Measurements from ENCODE around the gene OR10W1.

The OR10W1 gene

DNA sequence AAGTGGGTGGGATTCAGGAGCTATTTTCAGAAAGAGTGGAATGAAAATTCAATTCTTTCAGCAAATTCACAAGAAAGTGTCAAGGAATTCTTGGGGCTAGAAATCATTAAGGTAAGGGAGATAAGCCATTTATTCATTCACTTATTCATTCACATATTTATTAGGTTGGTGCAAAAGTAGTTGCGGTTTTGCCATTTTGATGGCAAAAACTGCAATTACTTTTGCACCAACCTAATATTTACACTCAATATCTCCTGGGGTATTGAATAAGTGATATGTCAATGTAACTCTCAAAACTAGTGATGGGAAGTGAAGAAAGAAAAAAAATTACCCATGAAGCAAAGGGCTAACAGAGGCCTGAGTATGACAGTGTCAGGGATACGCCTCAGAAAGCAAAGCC is at the start of gene OR10W1:
TSS of gene OR10W1 (minus strand) at position 119 of the 400 bp plus-strand sequence. CDS start 402 bp downstream, outside the sequence.
- DNase-seq: no peak

DNA sequence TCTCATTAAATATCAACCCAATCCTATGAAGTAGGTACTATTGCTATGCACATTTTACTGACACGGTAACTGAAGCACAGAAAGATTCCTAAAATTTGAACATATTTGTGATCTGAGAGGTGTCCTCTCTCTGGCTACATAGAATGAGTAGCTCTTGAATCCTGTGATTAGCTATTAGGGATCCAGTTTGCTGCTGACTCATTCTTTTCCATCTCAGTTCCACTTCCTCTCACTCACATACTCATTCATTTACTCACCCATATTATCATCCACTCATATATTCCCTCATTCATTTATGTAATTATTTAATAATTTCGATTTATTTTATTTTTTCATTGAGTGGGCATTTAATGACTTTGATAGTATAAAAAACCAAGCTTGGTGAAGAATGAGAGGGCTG is 48.1 kb upstream of the OR10W1 start:
- DNase-seq: no peak

- no peak for DNase-seq
Measured at GRCh38 chr11:58301576-58301975, 33.5 kb upstream of the OR10W1 start.

- DNase-seq: no peak
Measured at GRCh38 chr11:58292017-58292416, 24.0 kb upstream of the OR10W1 start.

GRCh38 chr11:58289266-58289665 is 21.2 kb upstream of the OR10W1 start:
- no peak for DNase-seq

- DNase-seq: no peak
Measured at GRCh38 chr11:58286249-58286648, 18.2 kb upstream of the OR10W1 start.

- no peak for DNase-seq
Measured at GRCh38 chr11:58285483-58286040, 17.5 kb upstream of the OR10W1 start.

GRCh38 chr11:58276151-58276550 is 8.1 kb upstream of the OR10W1 start:
- no peak for DNase-seq

GRCh38 chr11:58275002-58275401 is 6.9 kb upstream of the OR10W1 start:
- DNase-seq: no peak

GRCh38 chr11:58259983-58260382 is 8.1 kb downstream of the OR10W1 start:
- no peak for DNase-seq

- no peak for DNase-seq
Measured at GRCh38 chr11:58254936-58255335, 13.1 kb downstream of the OR10W1 start.

DNA sequence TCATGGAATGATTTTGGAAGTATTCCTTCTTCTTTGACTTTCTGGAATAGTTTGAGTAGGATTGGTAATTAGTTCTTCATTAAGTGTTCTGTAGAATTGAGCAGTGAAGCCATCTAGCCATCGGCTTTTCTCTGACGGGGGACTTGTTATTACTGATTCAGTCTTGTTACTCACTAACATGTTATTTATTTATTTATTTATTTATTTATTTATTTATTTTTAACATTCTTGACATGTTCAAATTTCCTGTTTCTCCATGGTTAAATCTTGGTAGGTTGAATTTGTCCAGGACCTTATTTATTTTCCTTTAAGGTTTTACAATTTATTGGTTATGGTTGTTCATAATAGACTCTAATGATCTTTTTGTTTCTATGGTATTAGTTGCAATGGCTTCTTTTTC is 24.1 kb downstream of the OR10W1 start:
- DNase-seq: no peak

DNA sequence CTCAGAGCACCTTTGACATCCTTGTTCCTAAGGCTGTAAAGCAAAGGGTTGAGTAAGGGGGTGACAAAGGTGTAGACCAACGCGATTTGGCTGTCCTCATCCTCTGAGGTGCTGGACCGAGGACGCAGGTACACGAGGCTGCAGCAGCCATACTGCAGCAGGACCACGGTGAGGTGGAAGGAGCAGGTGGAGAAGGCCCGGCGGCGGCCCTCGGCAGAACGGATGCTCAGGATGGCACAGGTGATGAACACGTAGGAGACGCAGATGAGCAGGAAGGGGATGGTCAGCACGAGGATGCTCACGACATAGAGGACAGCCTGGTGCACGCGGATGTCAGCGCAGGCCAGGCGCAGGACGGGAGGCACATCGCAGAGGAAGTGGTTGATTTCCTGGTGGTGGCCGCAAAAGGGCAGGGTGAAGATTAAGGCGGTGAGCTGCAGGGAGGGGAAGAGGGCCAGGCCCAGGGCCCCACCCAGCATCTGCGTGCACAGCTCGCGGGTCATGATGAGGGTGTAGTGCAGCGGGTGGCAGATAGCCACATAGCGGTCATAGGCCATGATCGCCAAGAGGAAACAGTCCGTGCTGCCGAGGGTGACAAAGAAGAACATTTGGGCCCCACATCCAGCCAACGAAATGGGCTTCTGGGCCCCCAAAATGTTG is 40.0 kb downstream of the OR10W1 start:
- DNase-seq: no peak

- DNase-seq: no peak
Measured at GRCh38 chr11:58222721-58223120, 45.3 kb downstream of the OR10W1 start.

Measured in DMS 273 treated with DMSO at 0.1 percent for 48 hours (cell line).